Epithelial cell of alveolus of lung (primary cell): Measurements from ENCODE around the gene HIKESHI. TPM values are rescaled to one million over a fixed set of nuclear protein-coding genes. Genes with fewer than 3 reads are reported as not detected.

Experiments
- total RNA-seq: library from RNA; depleted of rRNA; stranded (reverse); fragments of >200 nt; gene quantifications from 2 replicates; pipeline ENCODE4 v1.2.1, GENCODE V29; 2015

Gene HIKESHI
- 33.1 and 57.1 TPM in 2 replicates for total RNA-seq

GRCh38 chr11:86302092-86302793, at the start of gene HIKESHI:
Gene HIKESHI, plus strand, starts transcription at chr11:86302240. Its CDS starts 209 bp downstream, at chr11:86302449.

GRCh38 chr11:86374586-86374985, 72.5 kb downstream of the HIKESHI start, which contains the start of gene CCDC81:
Gene CCDC81, plus strand, starts transcription at chr11:86374887. Its CDS starts 277 bp downstream, at chr11:86375164.

Other genes with a start within 250 kb of the HIKESHI start
- gene PICALM, start 233.2 kb upstream of the HIKESHI start, total RNA-seq: 119 and 133 TPM in 2 replicates
- gene EED, start 57.5 kb upstream of the HIKESHI start, total RNA-seq: 11.2 and 12.2 TPM in 2 replicates
- gene CCDC81, start 72.6 kb downstream of the HIKESHI start, total RNA-seq: 0.08 and 0.52 TPM in 2 replicates